ENCODE results near the gene NPY.
"Not testable (repeated sequence)": the region's sequence is repeated elsewhere in the genome, so short reads cannot be mapped to it uniquely, and the experiment has no call there.

NPY gene

GRCh38 chr7:24283897-24284698 is at the start of gene NPY:
Gene NPY, plus strand, starts transcription at chr7:24284190. Its CDS starts 1,051 bp downstream, at chr7:24285241.
- peak; percentile 21 to 56 for DNase-seq

DNA sequence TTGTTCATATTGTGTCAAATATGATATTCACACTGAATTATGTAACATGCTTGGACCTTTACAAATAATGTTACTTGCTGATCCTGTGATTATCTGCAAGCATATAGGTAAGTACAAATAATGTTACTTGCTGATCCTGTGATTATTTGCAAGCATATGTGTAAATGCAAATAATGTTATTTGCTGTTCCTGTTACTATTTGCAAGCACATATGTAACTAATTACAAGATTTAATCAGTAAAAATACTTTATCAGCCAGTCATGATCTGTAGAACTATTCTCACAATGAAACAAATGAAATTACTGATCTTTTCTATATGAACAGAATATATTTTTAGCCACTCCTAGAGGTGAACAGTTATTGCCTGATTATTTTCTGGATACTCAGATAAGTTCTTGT is 44.7 kb upstream of the NPY start:
- no peak for DNase-seq

DNA sequence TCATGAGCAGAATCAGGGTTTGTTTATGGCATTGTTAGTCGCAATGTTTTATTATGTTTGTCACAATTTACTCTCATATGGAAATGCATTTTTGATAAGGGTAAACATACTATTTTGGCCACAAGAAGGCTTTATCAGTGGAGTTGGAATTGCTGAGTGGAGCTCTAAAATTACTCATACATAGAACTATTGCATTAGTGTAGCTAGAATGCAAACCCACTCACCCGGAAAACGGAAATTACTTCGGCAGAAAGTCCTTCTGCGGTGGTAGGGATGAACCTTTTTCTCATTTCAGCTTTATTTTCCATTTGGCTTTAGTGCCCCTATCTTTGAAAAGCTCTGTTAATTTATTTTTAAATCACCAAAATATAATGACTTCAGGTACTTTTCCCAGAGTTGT is 42.8 kb upstream of the NPY start:
- DNase-seq, result no peak

GRCh38 chr7:24244554-24244953 is 39.4 kb upstream of the NPY start:
- no peak for DNase-seq

- no peak for DNase-seq
Measured at GRCh38 chr7:24245362-24245761, 38.6 kb upstream of the NPY start.

- DNase-seq, result no peak
Measured at GRCh38 chr7:24249266-24249665, 34.7 kb upstream of the NPY start.

GRCh38 chr7:24251568-24251967 is 32.4 kb upstream of the NPY start:
- DNase-seq, result no peak

GRCh38 chr7:24255139-24255538 is 28.9 kb upstream of the NPY start:
- no peak for DNase-seq

DNA sequence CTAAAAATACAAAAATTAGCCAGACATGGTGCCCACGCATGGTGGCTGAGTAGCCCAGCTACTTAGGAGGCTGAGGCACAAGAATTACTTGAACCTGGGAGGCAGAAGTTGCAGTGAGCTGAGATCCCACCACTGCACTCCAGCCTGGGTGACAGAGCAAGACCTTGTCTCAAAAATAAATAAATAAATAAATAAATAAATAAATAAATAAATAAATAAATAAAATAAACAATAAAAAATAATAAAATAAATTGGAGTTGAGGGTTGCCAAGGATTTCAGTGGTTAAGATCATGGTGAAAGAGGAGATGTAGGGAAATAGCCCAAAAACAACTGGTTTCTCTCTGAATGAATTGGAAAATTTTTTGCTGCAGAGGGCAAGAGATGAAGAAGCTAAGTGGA is 25.7 kb upstream of the NPY start:
- not testable (repeated sequence) for DNase-seq

DNA sequence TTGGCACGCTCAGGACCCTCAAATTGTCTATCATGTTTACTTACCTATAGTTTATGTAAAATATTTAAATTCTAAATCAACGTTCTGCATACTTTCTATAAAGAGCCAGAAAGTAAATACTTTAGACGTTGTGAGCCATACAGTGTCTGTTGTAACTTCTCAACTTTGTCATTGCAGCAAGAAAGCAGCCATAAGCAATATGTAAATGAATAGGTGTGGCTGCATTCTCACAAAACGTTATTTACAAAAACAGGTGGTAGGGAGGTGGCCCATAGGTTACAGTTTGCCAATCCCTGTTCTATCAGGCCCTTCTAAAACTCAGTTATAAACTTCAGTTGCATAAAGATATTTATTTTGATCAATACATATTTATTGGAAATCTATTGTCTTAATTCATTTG is 12.1 kb upstream of the NPY start:
- no peak for DNase-seq

GRCh38 chr7:24279512-24279911 is 4.5 kb upstream of the NPY start:
- no peak for DNase-seq

GRCh38 chr7:24283554-24283896 is 465 bp upstream of the NPY start:
- DNase-seq, result peak in 1 of 2 experiments; percentile 56

GRCh38 chr7:24284699-24285506 is 913 bp downstream of the NPY start:
- peak in 1 of 2 experiments; percentile 9 for DNase-seq

- peak; percentile 41 to 71 for DNase-seq
Measured at GRCh38 chr7:24290004-24290641, 6.1 kb downstream of the NPY start.

DNA sequence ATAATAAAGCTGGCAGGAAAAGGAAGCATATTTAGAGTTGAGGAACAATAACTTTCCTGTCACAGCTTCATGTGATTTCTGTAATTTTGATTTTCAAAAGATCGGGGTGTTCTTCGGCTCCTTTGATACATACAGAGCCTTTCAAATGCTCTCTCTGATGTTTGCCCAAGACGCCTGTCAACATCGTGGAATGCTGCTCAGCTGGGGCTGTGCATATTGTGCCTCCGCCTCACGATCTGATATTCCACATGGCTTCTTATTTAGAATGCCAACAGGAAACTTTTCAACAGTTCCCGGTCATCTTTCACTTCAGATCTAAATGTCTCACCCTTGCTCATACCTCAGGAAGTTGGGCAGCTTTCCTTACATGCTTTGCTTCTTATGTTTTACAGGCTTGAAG is 7.3 kb downstream of the NPY start:
- DNase-seq, result no peak

- DNase-seq, result no peak
Measured at GRCh38 chr7:24297362-24297761, 13.4 kb downstream of the NPY start.

DNA sequence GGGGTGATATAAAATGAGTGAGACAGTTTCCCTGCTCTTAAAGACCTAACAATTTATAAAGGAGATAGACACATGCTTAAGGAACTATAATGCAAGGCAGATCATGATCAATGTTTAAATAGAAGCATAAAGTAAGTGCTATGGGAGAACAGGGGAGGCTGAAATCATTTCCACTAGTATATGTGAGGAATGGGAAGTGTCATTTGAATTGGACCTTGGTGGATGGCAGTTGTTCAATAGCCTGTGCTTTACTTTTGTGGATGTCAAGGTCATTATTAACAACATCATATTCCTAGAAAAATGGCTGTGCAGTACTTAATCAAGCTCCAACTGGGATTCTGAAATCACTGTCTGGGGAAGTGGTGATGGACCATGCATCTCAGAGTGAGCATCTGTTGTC is 14.7 kb downstream of the NPY start:
- DNase-seq, result no peak

DNA sequence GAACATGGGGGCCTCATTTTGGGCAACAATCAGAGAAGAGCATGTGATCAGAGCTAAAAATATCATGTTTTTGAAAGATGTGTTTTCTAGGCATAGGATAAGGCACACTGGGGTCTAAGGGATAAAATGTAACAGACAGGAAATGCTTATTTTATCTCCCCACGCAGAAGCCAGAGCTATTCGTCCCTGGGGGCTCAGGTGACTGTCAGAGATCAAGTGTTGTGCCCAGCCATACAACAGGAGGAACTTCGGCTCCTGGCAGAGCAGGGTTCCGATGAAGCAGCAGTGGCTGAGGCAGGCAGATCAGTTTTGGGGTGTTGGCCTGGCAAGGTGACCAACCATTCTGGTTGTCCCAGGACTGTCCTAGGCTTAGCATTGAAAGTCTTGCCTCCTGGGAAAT is 15.2 kb downstream of the NPY start:
- no peak for DNase-seq

GRCh38 chr7:24301703-24302102 is 17.7 kb downstream of the NPY start:
- no peak for DNase-seq

- peak in 1 of 2 experiments; percentile 21 for DNase-seq
Measured at GRCh38 chr7:24304494-24305095, 20.6 kb downstream of the NPY start.

- no peak for DNase-seq
Measured at GRCh38 chr7:24307326-24307725, 23.3 kb downstream of the NPY start.

DNA sequence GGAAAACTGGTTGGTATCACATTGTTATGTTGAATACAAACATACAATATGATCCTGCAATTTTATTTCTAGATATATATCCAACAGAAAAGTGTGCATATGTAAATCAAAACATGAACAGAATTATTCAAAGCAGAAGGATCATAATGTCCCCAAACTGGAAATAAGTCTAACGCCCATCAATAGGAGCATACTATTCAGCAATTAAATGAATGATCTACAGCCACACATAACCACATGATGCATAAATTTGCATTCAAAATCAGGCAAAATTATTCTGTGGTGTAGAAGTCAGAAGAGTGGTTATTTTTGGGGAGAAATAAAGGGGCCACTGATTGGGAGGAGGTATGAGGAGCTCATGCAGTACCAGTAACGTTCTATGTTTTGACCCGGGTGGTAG is 28.6 kb downstream of the NPY start:
- DNase-seq, result no peak

GRCh38 chr7:24313777-24314176 is 29.8 kb downstream of the NPY start:
- DNase-seq, result no peak

Measured in NCI-H524 (cell line).